ENCODE results near the gene RAMP3. TPM values are rescaled to one million over a fixed set of nuclear protein-coding genes. Genes with fewer than 3 reads are reported as not detected.

Gene RAMP3
- total RNA-seq, 4 donors from 2014 or later: 31.6 to 117 (median 112) TPM

- no peak overlapping the region for H3K27ac ChIP-seq
- TF ChIP-seq POLR2A (IDR thresholded peaks at IDR 0.05): no peak
- TF ChIP-seq CTCF (IDR thresholded peaks at IDR 0.05): no peak
- no peak for TF ChIP-seq EP300 (IDR thresholded peaks at IDR 0.05)
- H3K9me3 ChIP-seq: no peaks in the 10 kb centered on the region
- no peak overlapping the region for H3K4me3 ChIP-seq
- H3K36me3 ChIP-seq: no peaks in the 10 kb centered on the region
- 59 to 60% methylated on average over 8 of the region's 8 CpGs for WGBS, 2 donors
- DNase-seq (ENCODE audit: low spot score in 2 of 2): no peak
- peaks cover 0 to 4% (median 0%) of the 10 kb centered on the region in 4 donors for H3K4me1 ChIP-seq
- H3K27me3 ChIP-seq: no peaks in the 10 kb centered on the region
Measured at GRCh38 chr7:45229156-45229920, 71.7 kb downstream of the RAMP3 start.

- no peak for TF ChIP-seq CTCF (IDR thresholded peaks at IDR 0.05)
- no peak for TF ChIP-seq POLR2A (IDR thresholded peaks at IDR 0.05)
- no peak for TF ChIP-seq EP300 (IDR thresholded peaks at IDR 0.05)
- Histone ChIP-seq H3K4me3 (no peak overlapping the region), H3K4me1 (peaks cover 0 to 4% (median 0%) of the 10 kb centered on the region in 4 donors), H3K27me3 (no peaks in the 10 kb centered on the region), H3K27ac (no peak overlapping the region), H3K9me3 (no peaks in the 10 kb centered on the region), H3K36me3 (no peaks in the 10 kb centered on the region)
- WGBS, 2 donors: 50 to 56% methylated on average over 6 of the region's 6 CpGs
- DNase-seq (ENCODE audit: low spot score in 2 of 2): no peak
Measured at GRCh38 chr7:45230083-45230482, 72.5 kb downstream of the RAMP3 start.

- Histone ChIP-seq H3K4me1 (peaks cover 0 to 4% (median 0%) of the 10 kb centered on the region in 4 donors), H3K27ac (no peak overlapping the region), H3K9me3 (no peaks in the 10 kb centered on the region), H3K27me3 (no peaks in the 10 kb centered on the region), H3K4me3 (no peak overlapping the region), H3K36me3 (no peaks in the 10 kb centered on the region)
- DNase-seq (ENCODE audit: low spot score in 2 of 2): no peak
- TF ChIP-seq POLR2A (IDR thresholded peaks at IDR 0.05) (no peak), EP300 (IDR thresholded peaks at IDR 0.05) (no peak), CTCF (IDR thresholded peaks at IDR 0.05) (no peak)
- WGBS, 2 donors: 62 to 66% methylated on average over 4 of the region's 4 CpGs
Measured at GRCh38 chr7:45230611-45231165, 73.1 kb downstream of the RAMP3 start.

- DNase-seq (ENCODE audit: low spot score in 2 of 2): no peak
- peaks cover 0 to 4% (median 0%) of the 10 kb centered on the region in 4 donors for H3K4me1 ChIP-seq
- 76 to 78% methylated on average over 1 of the region's 1 CpG for WGBS, 2 donors
- H3K4me3 ChIP-seq: no peak overlapping the region
- H3K36me3 ChIP-seq: no peaks in the 10 kb centered on the region
- no peaks in the 10 kb centered on the region for H3K27me3 ChIP-seq
- no peak for TF ChIP-seq CTCF (IDR thresholded peaks at IDR 0.05)
- no peak for TF ChIP-seq POLR2A (IDR thresholded peaks at IDR 0.05)
- no peak for TF ChIP-seq EP300 (IDR thresholded peaks at IDR 0.05)
- H3K27ac ChIP-seq: no peak overlapping the region
- H3K9me3 ChIP-seq: no peaks in the 10 kb centered on the region
Measured at GRCh38 chr7:45233249-45233775, 75.7 kb downstream of the RAMP3 start.

Other genes starting within 250 kb of the RAMP3 start
- gene MYO1G, start 178.8 kb upstream of the RAMP3 start, total RNA-seq: 10 to 100 TPM in 1 of 4 donors, 1 to 10 TPM in 2, under 1 TPM in 1; 0.84 to 10.5 (median 3.3) TPM
- 10 to 100 TPM; 41.1 to 46.3 (median 44.0) TPM for gene CCM2, start 157.6 kb upstream of the RAMP3 start, total RNA-seq
- gene NACAD, start 68.8 kb upstream of the RAMP3 start, total RNA-seq: 1 to 10 TPM; 6.1 to 7.8 (median 6.7) TPM
- gene TBRG4, start 46.1 kb upstream of the RAMP3 start, total RNA-seq: 10 to 100 TPM; 32.3 to 81.3 (median 54.0) TPM

All from tibial nerve (tissue), 4 donors.